Gastrocnemius medialis (tissue), 4 donors: ENCODE measurements around the gene MLX.

Experiments used
- CTCF ChIP-seq, 5 experiments: fragments of 450-650 bp in 3 of 5; fragments of 200-600 bp in 2 of 5; sonication (generic) in 2 of 5; IDR thresholded peaks in 4 of 5; conservative IDR thresholded peaks in 1 of 5; 1 replicate in 4 of 5; 2 replicates in 1 of 5; pipeline ENCODE4 v1.5.1; 2016 to 2019; ENCODE audit warnings: antibody characterized with exemption in 5 of 5, mild to moderate bottlenecking in 3 of 5, moderate library complexity in 3 of 5
- POLR2A ChIP-seq, 2 donors: fragments of 450-650 bp; IDR thresholded peaks; one replicate each; pipeline ENCODE4 v1.6.1; 2017; ENCODE audit warnings: antibody characterized with exemption in 2 of 2, mild to moderate bottlenecking in 2 of 2, moderate library complexity in 2 of 2

GRCh38 chr17:42527932-42528331 is 39.0 kb upstream of the MLX start:
- TF ChIP-seq CTCF (IDR thresholded peaks at IDR 0.05 in 4 of 5, conservative IDR thresholded peaks at IDR 0.05 in 1 of 5) = no peak
- no peak for TF ChIP-seq POLR2A (IDR thresholded peaks at IDR 0.05)
